HL-60 (cell line): ENCODE results near the gene DTNBP1.

Source experiments
- DNase-seq, 2 experiments: peaks; one replicate each; pipeline ENCODE4 v3.0.0-alpha.2; 2010 to 2020; ENCODE audit warnings: low read depth in 1 of 2, low spot score in 1 of 2
- H3K27ac ChIP-seq: fragments of 250-450 bp; sonication (Bioruptor Pico); replicated peaks from 2 replicates; pipeline ENCODE4 v1.5.1; 2020; ENCODE audit warnings: mild to moderate bottlenecking, moderate library complexity
- H3K27me3 ChIP-seq: fragments of 250-450 bp; sonication (Bioruptor Pico); 2 replicates; pipeline ENCODE4 v1.5.1; 2021; ENCODE audit warnings: mild to moderate bottlenecking, moderate library complexity; ENCODE audit not compliant: insufficient read depth, poor library complexity, severe bottlenecking
- H3K4me3 ChIP-seq: replicated peaks from 2 replicates; pipeline ENCODE4 v1.5.1; 2011; ENCODE audit warnings: mild to moderate bottlenecking, control low read depth, low read length; ENCODE audit not compliant: insufficient read depth
- GABPA ChIP-seq: IDR thresholded peaks from 2 replicates; pipeline ENCODE4 v1.6.1; 2012; ENCODE audit warnings: low read depth
- POLR2AphosphoS5 ChIP-seq: IDR thresholded peaks from 2 replicates; pipeline ENCODE4 v1.6.1; 2012; ENCODE audit warnings: low read depth
- SPI1 ChIP-seq: IDR thresholded peaks from 2 replicates; pipeline ENCODE4 v1.6.1; 2012; ENCODE audit warnings: low read depth, mild to moderate bottlenecking, borderline replicate concordance
- TF ChIP-seq, protein P1 (sequence below): IDR thresholded peaks from 2 replicates; pipeline ENCODE4 v1.6.1; 2012; ENCODE audit warnings: low read depth; ENCODE audit not compliant: insufficient replicate concordance
- TF ChIP-seq, protein P2 (sequence below): IDR thresholded peaks from one replicate; pipeline ENCODE4 v1.5.1; 2011; ENCODE audit warnings: low read length, control low read depth, inconsistent platforms; ENCODE audit not compliant: insufficient read depth

Gene DTNBP1

DNA sequence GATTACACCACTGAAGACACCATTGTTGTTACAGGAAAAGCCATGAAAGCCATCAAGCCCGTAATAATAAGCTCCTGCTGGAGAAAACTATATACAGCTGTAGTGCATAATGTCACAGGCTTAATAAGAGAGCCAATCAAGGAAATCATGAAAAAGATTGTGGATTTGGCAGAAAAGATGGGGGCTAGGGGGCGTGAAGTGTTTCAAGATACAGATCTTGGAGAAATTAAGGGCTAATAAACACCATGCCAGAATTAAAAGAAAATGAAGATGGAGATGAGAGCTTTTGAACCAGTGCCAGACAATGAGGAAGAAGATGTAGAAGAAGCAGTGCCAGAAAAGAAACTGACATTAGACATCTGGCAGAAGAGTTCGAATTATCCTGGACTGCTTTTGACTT is 43.2 kb upstream of the DTNBP1 start:
- Histone ChIP-seq H3K4me3 (no peak overlapping the region), H3K27me3 (no peaks in the 10 kb centered on the region), H3K27ac (no peak overlapping the region)
- no peak for DNase-seq
- TF ChIP-seq GABPA (no peak), POLR2AphosphoS5 (no peak), SPI1 (no peak)
- TF ChIP-seq, protein P1, sequence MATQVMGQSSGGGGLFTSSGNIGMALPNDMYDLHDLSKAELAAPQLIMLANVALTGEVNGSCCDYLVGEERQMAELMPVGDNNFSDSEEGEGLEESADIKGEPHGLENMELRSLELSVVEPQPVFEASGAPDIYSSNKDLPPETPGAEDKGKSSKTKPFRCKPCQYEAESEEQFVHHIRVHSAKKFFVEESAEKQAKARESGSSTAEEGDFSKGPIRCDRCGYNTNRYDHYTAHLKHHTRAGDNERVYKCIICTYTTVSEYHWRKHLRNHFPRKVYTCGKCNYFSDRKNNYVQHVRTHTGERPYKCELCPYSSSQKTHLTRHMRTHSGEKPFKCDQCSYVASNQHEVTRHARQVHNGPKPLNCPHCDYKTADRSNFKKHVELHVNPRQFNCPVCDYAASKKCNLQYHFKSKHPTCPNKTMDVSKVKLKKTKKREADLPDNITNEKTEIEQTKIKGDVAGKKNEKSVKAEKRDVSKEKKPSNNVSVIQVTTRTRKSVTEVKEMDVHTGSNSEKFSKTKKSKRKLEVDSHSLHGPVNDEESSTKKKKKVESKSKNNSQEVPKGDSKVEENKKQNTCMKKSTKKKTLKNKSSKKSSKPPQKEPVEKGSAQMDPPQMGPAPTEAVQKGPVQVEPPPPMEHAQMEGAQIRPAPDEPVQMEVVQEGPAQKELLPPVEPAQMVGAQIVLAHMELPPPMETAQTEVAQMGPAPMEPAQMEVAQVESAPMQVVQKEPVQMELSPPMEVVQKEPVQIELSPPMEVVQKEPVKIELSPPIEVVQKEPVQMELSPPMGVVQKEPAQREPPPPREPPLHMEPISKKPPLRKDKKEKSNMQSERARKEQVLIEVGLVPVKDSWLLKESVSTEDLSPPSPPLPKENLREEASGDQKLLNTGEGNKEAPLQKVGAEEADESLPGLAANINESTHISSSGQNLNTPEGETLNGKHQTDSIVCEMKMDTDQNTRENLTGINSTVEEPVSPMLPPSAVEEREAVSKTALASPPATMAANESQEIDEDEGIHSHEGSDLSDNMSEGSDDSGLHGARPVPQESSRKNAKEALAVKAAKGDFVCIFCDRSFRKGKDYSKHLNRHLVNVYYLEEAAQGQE, result no peak
- TF ChIP-seq, protein P2, sequence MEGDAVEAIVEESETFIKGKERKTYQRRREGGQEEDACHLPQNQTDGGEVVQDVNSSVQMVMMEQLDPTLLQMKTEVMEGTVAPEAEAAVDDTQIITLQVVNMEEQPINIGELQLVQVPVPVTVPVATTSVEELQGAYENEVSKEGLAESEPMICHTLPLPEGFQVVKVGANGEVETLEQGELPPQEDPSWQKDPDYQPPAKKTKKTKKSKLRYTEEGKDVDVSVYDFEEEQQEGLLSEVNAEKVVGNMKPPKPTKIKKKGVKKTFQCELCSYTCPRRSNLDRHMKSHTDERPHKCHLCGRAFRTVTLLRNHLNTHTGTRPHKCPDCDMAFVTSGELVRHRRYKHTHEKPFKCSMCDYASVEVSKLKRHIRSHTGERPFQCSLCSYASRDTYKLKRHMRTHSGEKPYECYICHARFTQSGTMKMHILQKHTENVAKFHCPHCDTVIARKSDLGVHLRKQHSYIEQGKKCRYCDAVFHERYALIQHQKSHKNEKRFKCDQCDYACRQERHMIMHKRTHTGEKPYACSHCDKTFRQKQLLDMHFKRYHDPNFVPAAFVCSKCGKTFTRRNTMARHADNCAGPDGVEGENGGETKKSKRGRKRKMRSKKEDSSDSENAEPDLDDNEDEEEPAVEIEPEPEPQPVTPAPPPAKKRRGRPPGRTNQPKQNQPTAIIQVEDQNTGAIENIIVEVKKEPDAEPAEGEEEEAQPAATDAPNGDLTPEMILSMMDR, result no peak

DNA sequence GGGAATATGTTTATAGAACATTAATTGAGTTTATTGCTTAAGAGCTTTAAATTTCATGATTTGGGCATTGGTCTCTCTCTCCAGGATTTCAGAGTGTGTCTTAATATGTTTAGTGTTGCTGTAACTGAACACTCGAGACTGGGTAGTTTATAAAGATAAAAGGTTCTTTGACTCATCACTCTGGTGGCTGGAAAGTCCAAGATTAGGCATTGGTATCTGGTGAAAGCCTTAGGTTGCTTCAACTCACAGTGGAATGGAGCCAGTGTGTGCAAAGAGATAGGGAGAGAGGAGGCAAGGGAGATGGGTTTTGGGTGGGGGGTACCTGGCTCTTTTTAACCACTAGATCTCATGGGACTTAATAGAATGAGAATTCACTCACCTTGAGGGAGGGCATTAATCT is 35.6 kb upstream of the DTNBP1 start:
- TF ChIP-seq GABPA (no peak), POLR2AphosphoS5 (no peak), SPI1 (no peak)
- TF ChIP-seq, protein P2, result no peak
- TF ChIP-seq, protein P1, result no peak
- H3K27ac ChIP-seq, result no peak overlapping the region
- DNase-seq, result no peak
- H3K4me3 ChIP-seq, result no peak overlapping the region
- no peaks in the 10 kb centered on the region for H3K27me3 ChIP-seq

DNA sequence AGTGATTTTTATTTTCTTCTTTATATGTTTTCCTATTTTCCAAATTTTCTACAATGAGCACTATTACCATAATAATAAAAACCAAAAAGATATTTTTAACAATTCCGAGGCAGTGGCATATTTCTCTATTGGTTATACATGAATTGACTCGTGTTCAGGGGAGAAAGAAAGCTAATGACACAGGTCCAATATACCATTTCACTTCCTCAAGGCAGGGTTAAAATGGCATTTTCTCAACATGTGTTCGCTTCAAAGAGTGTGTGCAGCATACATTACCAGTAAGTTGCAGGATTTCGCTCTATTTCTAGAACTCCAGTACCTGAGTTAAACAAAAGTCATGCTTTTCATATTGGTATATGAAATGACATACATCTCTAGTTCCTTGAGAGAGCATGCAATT is 35.1 kb upstream of the DTNBP1 start:
- no peak overlapping the region for H3K27ac ChIP-seq
- no peak for DNase-seq
- TF ChIP-seq, protein P1, result no peak
- TF ChIP-seq POLR2AphosphoS5, result no peak
- no peak overlapping the region for H3K4me3 ChIP-seq
- H3K27me3 ChIP-seq, result no peaks in the 10 kb centered on the region
